OCI-LY3 (cell line): ENCODE data around the gene BCKDHB.

Experiments used
- EZH2phosphoT487 ChIP-seq: fragments of 200-600 bp; shearing (Covaris generic); IDR thresholded peaks from 2 replicates; pipeline ENCODE4 v1.6.1; 2018; ENCODE audit warnings: antibody characterized with exemption, mixed run types, low read depth
- TF ChIP-seq, protein P1 (sequence below): fragments of 200-600, 300-600 bp; sonication (generic); IDR thresholded peaks from 2 replicates; pipeline ENCODE4 v1.5.1; 2014; ENCODE audit warnings: antibody characterized with exemption, low read length, low read depth

DNA sequence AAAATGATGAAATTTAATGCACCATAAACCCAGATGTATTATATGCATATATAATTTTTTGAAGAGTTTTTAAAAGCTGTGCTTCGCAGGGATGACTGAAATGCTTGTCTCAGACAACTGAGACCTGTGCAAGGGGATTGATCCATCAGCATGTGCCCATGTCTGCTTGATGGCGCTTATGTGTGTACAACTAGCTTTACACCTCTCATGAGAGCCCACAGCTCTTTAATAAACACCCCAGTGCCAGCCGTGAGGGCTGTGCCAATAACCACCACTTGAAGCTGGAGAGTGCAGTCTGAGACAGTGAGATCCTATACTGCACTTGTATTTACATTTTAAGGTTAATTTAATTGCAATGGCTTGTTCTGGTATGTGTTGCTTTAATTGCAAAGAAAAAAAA lies 225.5 kb downstream of the BCKDHB start:
- TF ChIP-seq, protein P1, sequence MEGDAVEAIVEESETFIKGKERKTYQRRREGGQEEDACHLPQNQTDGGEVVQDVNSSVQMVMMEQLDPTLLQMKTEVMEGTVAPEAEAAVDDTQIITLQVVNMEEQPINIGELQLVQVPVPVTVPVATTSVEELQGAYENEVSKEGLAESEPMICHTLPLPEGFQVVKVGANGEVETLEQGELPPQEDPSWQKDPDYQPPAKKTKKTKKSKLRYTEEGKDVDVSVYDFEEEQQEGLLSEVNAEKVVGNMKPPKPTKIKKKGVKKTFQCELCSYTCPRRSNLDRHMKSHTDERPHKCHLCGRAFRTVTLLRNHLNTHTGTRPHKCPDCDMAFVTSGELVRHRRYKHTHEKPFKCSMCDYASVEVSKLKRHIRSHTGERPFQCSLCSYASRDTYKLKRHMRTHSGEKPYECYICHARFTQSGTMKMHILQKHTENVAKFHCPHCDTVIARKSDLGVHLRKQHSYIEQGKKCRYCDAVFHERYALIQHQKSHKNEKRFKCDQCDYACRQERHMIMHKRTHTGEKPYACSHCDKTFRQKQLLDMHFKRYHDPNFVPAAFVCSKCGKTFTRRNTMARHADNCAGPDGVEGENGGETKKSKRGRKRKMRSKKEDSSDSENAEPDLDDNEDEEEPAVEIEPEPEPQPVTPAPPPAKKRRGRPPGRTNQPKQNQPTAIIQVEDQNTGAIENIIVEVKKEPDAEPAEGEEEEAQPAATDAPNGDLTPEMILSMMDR, result no peak
- TF ChIP-seq EZH2phosphoT487, result no peak
